DOHH2 (cell line): Measurements from ENCODE around the gene CRYBG1.

Experiments used
- H3F3A ChIP-seq: fragments of 200-600 bp; sonication (generic), shearing (Covaris generic); 2 replicates; pipeline ENCODE4 v1.6.0; 2016; ENCODE audit warnings: antibody characterized with exemption, mild to moderate bottlenecking; ENCODE audit not compliant: control insufficient read depth, insufficient read depth
- H3K27ac ChIP-seq: fragments of 200-600 bp; sonication (generic); 2 replicates; pipeline ENCODE4 v1.5.1; 2014; ENCODE audit warnings: low read depth, mild to moderate bottlenecking, low read length, moderate library complexity
- H3K27me3 ChIP-seq: fragments of 200-600 bp; sonication (generic); 2 replicates; pipeline ENCODE4 v1.6.1; 2014; ENCODE audit warnings: mild to moderate bottlenecking, low read length, mixed read lengths; ENCODE audit not compliant: control insufficient read depth
- H3K36me3 ChIP-seq: fragments of 200-600 bp; sonication (generic); 2 replicates; pipeline ENCODE4 v1.6.1; 2014; ENCODE audit warnings: mild to moderate bottlenecking, low read length, moderate library complexity, mixed read lengths; ENCODE audit not compliant: control insufficient read depth
- H3K4me1 ChIP-seq: fragments of 200-600 bp; sonication (generic); 2 replicates; pipeline ENCODE4 v1.6.1; 2014; ENCODE audit warnings: mild to moderate bottlenecking, low read length, mixed read lengths; ENCODE audit not compliant: control insufficient read depth
- H3K4me2 ChIP-seq: fragments of 200-600 bp; sonication (generic); 2 replicates; pipeline ENCODE4 v1.6.0; 2014; ENCODE audit warnings: mild to moderate bottlenecking, low read length, moderate library complexity
- H3K4me3 ChIP-seq: fragments of 200-600 bp; sonication (generic); 2 replicates; pipeline ENCODE4 v1.5.1; 2014; ENCODE audit warnings: mild to moderate bottlenecking, low read length, mixed read lengths
- H3K79me2 ChIP-seq: fragments of 200-600 bp; sonication (generic); 2 replicates; pipeline ENCODE4 v1.6.1; 2014; ENCODE audit warnings: mild to moderate bottlenecking, low read length, mixed read lengths; ENCODE audit not compliant: control insufficient read depth
- H3K9me2 ChIP-seq: fragments of 200-600 bp; sonication (generic); replicated peaks from 2 replicates; pipeline ENCODE4 v1.6.1; 2014; ENCODE audit warnings: mild to moderate bottlenecking, low read length, mixed read lengths; ENCODE audit not compliant: control insufficient read depth
- H3K9me3 ChIP-seq: fragments of 200-600 bp; sonication (generic); 2 replicates; pipeline ENCODE4 v1.6.1; 2014; ENCODE audit warnings: antibody characterized with exemption, low read length, mixed read lengths; ENCODE audit not compliant: control insufficient read depth, insufficient read depth
- H4K20me1 ChIP-seq: fragments of 200-600 bp; sonication (generic); 2 replicates; pipeline ENCODE4 v1.6.0; 2014; ENCODE audit warnings: low read depth, mild to moderate bottlenecking, antibody characterized with exemption, low read length, moderate library complexity; ENCODE audit not compliant: control insufficient read depth, insufficient read depth
- CTCF ChIP-seq: fragments of 200-600 bp; sonication (generic); IDR thresholded peaks from one replicate; pipeline ENCODE4 v1.5.1; 2014; ENCODE audit warnings: antibody characterized with exemption, mild to moderate bottlenecking, low read depth, low read length; ENCODE audit not compliant: poor library complexity, severe bottlenecking
- EZH2phosphoT487 ChIP-seq: fragments of 200-600 bp; sonication (generic); IDR thresholded peaks from 2 replicates; pipeline ENCODE4 v1.6.1; 2017; ENCODE audit warnings: borderline replicate concordance, mild to moderate bottlenecking, antibody characterized with exemption, low read length, moderate library complexity, mixed read lengths

CRYBG1 gene

DNA sequence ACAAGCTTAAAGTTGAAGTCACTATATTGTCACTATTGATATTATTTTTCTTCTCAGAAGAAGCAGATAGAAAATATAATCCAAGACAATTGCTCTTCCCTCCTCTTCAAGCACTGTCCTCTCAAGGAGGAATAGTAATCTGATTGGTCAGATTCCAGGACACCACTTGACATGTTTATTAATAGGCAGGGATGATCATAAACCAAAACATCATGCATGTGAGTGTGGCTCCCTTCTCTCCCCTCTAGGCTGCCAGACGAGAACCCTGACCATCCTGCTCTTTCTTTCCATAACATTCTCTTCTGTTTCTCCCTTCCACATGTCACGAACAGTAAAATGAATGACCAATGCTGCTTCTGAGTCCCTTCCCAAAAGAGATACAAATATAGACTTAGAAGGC lies 42.5 kb upstream of the CRYBG1 start:
- H4K20me1 ChIP-seq, result no peaks in the 10 kb centered on the region
- no peak overlapping the region for H3K4me2 ChIP-seq
- peaks cover 87% of the 10 kb centered on the region for H3K79me2 ChIP-seq

DNA sequence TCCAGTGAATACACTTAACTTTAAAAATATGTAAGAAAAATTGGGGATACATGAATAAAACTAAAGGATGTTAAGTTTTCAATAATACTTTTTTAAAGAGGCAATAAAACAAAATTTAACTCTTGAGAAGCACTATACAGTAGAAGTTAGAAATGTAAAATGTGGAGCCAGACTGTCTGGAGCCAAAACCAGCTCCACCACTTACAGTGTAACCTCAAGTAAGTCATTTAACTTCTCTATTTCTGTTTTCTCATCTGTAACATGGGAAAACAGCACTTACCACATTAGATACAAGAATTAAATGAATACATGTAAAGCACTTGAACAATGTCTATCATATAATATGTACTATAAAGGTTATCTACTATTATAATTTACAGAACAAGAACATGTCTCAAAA lies 41.7 kb upstream of the CRYBG1 start:
- no peaks in the 10 kb centered on the region for H4K20me1 ChIP-seq
- no peaks in the 10 kb centered on the region; the same call in 1 of the 2 replicates for H3F3A ChIP-seq
- TF ChIP-seq CTCF (no peak), EZH2phosphoT487 (no peak)
- no peaks in the 10 kb centered on the region for H3K9me2 ChIP-seq
- H3K4me1 ChIP-seq, result peaks cover 9% of the 10 kb centered on the region
- no peak overlapping the region for H3K4me3 ChIP-seq
- peaks cover 18% of the 10 kb centered on the region for H3K36me3 ChIP-seq
- peaks cover 89% of the 10 kb centered on the region for H3K79me2 ChIP-seq
- no peak overlapping the region for H3K27ac ChIP-seq
- no peaks in the 10 kb centered on the region for H3K27me3 ChIP-seq
- H3K4me2 ChIP-seq, result no peak overlapping the region
- no peaks in the 10 kb centered on the region for H3K9me3 ChIP-seq

More for the DNA sequence above, 42.5 kb upstream of the CRYBG1 start:
- TF ChIP-seq CTCF, result no peak
- no peak for TF ChIP-seq EZH2phosphoT487
- Histone ChIP-seq H3K36me3 (peaks cover 26% of the 10 kb centered on the region), H3K4me3 (no peak overlapping the region), H3K4me1 (peaks cover 6% of the 10 kb centered on the region; the same call in 1 of the 2 replicates), H3K27me3 (no peaks in the 10 kb centered on the region), H3K9me3 (no peaks in the 10 kb centered on the region), H3K27ac (no peak overlapping the region), H3F3A (no peaks in the 10 kb centered on the region; the same call in 1 of the 2 replicates), H3K9me2 (no peaks in the 10 kb centered on the region)

GRCh38 chr6:106321940-106322339 lies 38.6 kb upstream of the CRYBG1 start:
- Histone ChIP-seq H3K9me3 (no peaks in the 10 kb centered on the region), H3K27me3 (no peaks in the 10 kb centered on the region), H3K4me1 (peaks cover 22% of the 10 kb centered on the region), H3K4me2 (no peak overlapping the region), H3K79me2 (peaks cover 85% of the 10 kb centered on the region), H3F3A (no peaks in the 10 kb centered on the region), H3K36me3 (no peaks in the 10 kb centered on the region; the same call in none of the 2 replicates), H3K9me2 (no peaks in the 10 kb centered on the region), H3K27ac (no peak overlapping the region), H3K4me3 (no peak overlapping the region), H4K20me1 (no peaks in the 10 kb centered on the region)
- TF ChIP-seq CTCF (no peak), EZH2phosphoT487 (no peak)
